ENCODE results near the gene SUZ12. TPM values are rescaled to one million over a fixed set of nuclear protein-coding genes. Genes with fewer than 3 reads are reported as not detected.

The SUZ12 gene
- total RNA-seq, 1 experiment from 2014 or later, result 38.5 TPM

GRCh38 chr17:32020943-32021614, 84.3 kb downstream of the SUZ12 start:
- Mint-ChIP-seq H3K27ac (no peak overlapping the region), H3K36me3 (ENCODE audit: insufficient read depth in 1 of 3, low read depth in 3 of 3) (peaks cover 5 to 30% (median 26%) of the 10 kb centered on the region in 3 experiments; a peak in 5 of 7 replicates), H3K4me3 (no peak overlapping the region), H3K27me3 (ENCODE audit: low read depth) (no peaks in the 10 kb centered on the region), H3K4me1 (no peaks in the 10 kb centered on the region), H3K9me3 (no peaks in the 10 kb centered on the region)
- Histone ChIP-seq H3K18ac (ENCODE audit: insufficient read length, low read depth, low read length) (no peak overlapping the region), H3K23ac (ENCODE audit: insufficient read length, low read depth, low read length) (no peak overlapping the region), H3K4me1 (ENCODE audit: insufficient read depth, low read length) (no peaks in the 10 kb centered on the region), H3K23me2 (ENCODE audit: insufficient read length, low read depth, low read length, poor library complexity, severe bottlenecking) (no peaks in the 10 kb centered on the region), H2AFZ (ENCODE audit: low read length) (no peak overlapping the region), H4K20me1 (ENCODE audit: control insufficient read depth, insufficient read depth, insufficient read length) (no peaks in the 10 kb centered on the region), H2BK12ac (ENCODE audit: insufficient read length, low read depth, low read length) (no peak overlapping the region), H3K9ac (ENCODE audit: extremely low read depth, insufficient read length, low read length) (no peak overlapping the region), H3K9me3 (ENCODE audit: control insufficient read depth, low read depth, low read length) (no peaks in the 10 kb centered on the region), H4K5ac (ENCODE audit: insufficient read length, low read depth, low read length) (no peak overlapping the region), H3K79me1 (ENCODE audit: insufficient read depth, low read depth, low read length, poor library complexity, severe bottlenecking) (no peaks in the 10 kb centered on the region), H3K14ac (ENCODE audit: insufficient read depth, low read length) (no peak overlapping the region), H4K91ac (ENCODE audit: insufficient read length, low read depth, low read length) (no peak overlapping the region), H3T11ph (ENCODE audit: low read length) (no peak overlapping the region), H3K27me3 (ENCODE audit: insufficient read depth, low read length) (no peaks in the 10 kb centered on the region), H3K56ac (ENCODE audit: insufficient read length, low read depth, low read length) (no peak overlapping the region), H4K8ac (replicated peaks; ENCODE audit: insufficient read length, low read depth, low read length) (no peak overlapping the region), H2BK20ac (ENCODE audit: low read depth, low read length, poor library complexity, severe bottlenecking) (no peak overlapping the region), H2BK5ac (ENCODE audit: insufficient read length, low read length) (no peak overlapping the region), H3K79me2 (ENCODE audit: insufficient read depth, low read length) (no peaks in the 10 kb centered on the region), H2BK15ac (ENCODE audit: low read depth, low read length) (no peak overlapping the region), H3K4ac (ENCODE audit: low read depth, low read length) (no peak overlapping the region), H2BK120ac (ENCODE audit: low read depth, low read length, poor library complexity, severe bottlenecking) (no peak overlapping the region), H3K27ac (ENCODE audit: insufficient read length, low read depth, low read length) (no peak overlapping the region), H3K4me2 (ENCODE audit: insufficient read depth, insufficient read length, low read length) (no peak overlapping the region), H2AK5ac (ENCODE audit: insufficient read length, low read length) (no peak overlapping the region)
- no peak for DNase-seq
- TF ChIP-seq CTCF (conservative IDR thresholded peaks at IDR 0.05), result no peak
- WGBS (ENCODE audit: extremely low coverage, insufficient read length, low lambda C conversion rate), result no CpG with 5 or more reads among the region's 16 CpGs
